Measurements from ENCODE around the gene TRAPPC3L.
A peak's percentile ranks its signal among the peaks of the same experiment; 100 is the strongest.

TRAPPC3L gene

DNA sequence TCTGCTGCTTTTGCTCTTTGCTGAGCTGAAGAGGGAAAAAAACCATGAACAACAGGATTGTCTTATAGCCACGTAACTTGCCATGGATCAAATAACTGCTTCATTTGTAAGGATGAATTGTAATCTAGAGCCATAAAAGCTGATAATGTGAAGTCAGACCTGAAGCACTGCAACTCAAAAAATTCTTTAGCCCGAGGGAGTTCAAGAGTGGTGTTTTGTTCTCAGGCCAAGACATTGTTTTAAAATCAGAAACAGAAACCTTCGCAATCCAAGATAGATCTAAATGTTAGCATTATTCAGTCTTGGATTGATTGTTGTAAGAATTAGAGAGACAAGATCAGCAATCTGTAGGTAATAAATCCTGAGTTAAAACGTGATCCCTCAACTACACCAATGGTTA lies at the start of gene TRAPPC3L:
Gene TRAPPC3L (minus strand): TSS at position 34 of the 400 bp plus-strand sequence. CDS start 170 bp downstream, outside the sequence.
- DNase-seq, result no peak

DNA sequence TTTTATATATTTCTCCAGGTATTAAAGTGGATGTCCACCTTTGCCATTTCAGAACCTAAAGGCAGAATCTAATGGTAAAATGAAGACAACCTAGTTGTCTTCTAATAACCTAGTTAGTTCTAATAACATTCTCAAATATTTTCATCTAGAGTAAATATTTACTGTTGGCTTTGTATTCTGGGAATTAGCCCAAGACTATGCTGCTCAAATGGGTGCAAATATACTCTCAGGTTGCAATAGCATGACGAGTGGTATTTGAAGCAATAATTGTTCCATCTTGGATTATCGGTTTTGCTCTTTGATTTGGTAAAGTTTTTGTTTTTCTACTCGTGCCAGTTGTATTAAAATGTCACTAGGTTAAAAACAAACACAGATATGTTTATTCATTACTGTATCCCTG lies 49.8 kb upstream of the TRAPPC3L start:
- DNase-seq, result no peak

DNA sequence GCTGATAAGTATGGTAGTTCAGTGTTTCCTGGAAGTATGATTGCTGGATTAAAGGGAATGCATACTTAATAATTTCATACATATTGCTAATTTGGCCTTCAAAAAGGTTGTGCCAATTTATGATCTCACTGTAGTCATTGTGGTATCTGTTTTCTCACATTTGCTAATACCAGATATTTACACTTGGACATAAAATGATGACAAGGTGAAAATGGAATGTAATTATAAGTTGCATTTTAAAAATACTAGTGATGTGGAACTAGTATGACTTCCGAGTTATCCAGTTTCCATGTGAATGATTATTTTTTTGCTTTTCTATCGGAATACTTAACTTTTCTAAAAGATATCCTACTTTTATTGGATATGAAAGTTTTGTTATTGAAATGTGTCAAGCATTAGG lies 41.3 kb upstream of the TRAPPC3L start:
- no peak for DNase-seq

DNA sequence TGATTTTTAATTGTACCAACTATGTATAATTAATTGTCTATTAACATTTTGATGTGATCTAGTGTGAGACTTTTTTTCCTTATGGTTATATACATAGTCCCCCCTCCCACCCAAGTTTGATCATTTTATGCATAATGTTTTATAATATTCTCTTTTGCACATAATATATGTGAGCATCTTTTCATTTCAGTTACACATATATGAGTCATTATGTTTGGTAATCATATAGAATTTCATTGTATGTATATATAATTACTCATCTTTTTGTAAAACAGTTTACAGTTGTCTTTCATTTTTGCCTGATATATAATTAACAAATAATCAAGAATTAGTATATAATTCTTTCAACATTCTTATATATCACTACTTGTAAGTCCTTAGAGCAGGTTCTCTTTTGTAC lies 40.8 kb upstream of the TRAPPC3L start:
- no peak for DNase-seq

DNA sequence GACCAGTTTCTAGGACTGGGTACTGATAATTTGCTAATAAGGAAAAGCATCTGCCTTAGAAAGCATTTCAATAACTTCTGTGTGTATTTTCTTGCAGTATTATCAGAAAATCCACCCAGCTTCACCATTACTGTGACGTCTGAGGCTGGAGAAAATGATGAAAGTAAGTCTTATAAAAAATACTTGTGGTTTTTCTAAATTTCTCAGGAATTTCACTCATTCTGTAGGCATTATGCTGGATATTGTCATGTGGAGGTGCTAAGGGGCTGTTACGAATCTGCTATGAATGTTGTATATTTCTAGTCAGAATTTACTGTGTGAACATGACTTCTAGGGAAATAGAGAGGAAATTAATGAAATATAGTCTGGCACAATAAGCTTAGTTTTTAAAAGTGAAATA lies 34.7 kb upstream of the TRAPPC3L start:
- no peak for DNase-seq

DNA sequence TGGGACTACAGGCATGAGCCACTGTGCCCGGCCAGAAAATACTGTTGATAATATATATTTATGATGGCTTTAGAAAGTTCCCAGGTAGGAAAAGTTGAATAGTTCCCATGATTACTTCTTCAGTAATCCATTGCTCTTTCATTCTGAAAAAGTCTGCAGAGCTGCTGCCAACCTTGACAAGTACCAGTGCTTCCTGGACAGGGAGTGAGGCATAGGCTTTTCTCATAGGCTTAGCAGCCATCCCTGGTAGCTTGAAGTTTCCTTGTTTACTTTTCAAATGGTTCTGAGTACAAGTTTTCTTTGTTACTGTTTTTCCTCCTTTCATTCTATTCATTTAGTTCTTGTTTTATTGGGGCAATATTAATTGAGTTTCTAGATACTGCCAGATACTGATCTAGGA lies 33.7 kb upstream of the TRAPPC3L start:
- DNase-seq, result no peak

DNA sequence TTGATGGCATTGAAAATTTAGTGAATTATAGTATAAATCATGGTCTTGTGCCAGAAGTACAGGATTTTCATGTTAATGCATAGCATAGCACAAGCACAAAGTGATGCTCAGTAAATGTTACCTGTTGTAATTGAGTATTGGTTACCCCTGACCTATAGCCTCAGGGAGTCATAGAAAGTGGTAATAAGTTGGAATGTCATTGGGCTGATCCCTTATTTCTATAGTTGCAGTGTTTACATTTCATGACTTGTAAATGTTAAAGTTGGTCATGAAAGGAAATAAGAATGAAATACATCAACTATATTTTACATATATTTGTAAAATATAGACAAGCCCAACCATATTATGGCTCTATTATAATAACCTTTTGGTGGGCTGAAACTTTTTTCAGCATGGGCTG lies 32.9 kb upstream of the TRAPPC3L start:
- DNase-seq, result no peak

DNA sequence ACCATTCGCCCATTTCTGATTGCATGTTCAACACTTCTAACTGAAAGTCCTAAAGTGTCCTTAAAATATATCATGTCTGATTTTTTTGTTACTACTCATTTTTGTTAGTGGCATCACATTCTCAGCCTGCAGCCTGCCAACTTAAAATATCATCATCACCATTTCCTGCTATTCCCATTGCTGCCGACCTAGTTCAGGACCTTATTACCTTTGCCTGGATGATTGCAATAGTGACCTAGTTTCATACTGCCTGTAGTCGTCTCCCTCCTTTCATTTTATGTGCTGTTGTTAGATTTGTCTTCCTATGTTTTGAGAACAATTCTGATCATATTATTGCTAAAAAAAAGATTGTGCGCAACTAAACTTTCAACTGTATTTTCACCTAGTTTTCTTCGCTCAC lies 32.0 kb upstream of the TRAPPC3L start:
- DNase-seq, result no peak

DNA sequence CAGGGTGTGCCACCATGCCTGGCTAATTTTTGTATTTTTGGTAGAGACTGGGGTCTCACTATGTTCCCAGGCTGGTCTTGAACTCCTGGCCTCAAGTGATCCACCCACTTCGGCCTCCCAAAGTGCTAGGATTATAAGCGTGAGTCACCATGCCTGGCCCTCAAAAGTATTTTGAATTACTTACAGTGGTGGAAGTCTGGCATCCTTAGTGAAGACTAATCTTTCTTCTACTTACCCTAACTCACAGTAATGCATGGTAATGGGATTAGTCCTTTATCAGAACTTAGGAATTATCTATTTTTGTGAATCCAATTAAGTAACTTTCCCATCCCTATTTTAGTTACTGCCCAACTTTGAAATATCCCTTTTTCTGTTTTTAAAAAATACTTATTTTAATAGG lies 29.7 kb upstream of the TRAPPC3L start:
- DNase-seq, result no peak

DNA sequence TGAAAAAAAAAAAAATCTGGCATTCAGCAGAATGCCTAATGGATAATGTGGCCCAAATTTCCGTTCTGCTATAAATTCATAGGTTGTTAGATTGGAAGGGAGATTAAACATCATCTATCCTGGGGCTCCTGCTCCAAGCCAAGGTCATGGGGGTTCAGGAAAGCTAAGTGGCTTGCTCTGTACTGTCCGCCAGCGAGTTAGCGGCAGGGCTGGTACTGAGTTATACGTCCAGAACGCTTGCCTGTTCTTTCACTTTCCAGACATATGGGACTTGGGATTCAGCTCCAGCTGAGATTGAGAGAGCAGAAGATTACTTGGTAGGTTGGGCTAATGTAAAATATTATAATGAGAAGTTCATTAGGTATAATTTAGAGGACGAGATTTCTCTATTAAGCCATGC lies 26.7 kb upstream of the TRAPPC3L start:
- peak; percentile 69 for DNase-seq

DNA sequence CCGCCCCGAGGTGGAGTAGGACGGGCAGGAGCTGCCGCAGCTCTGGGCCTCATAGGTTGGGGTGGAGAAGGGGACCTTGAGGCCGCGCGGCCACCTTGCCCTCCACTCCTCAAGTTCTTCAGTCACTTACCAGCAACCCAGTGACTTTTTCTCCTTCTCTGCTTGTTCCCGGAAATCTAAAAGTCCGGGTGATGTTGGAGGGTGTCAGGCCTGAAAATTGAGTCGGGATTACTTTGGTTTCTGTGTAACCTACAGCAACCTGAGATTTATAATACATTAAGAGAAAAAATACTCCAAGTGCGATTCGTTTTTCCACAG lies 26.2 kb upstream of the TRAPPC3L start:
- DNase-seq, result no peak

DNA sequence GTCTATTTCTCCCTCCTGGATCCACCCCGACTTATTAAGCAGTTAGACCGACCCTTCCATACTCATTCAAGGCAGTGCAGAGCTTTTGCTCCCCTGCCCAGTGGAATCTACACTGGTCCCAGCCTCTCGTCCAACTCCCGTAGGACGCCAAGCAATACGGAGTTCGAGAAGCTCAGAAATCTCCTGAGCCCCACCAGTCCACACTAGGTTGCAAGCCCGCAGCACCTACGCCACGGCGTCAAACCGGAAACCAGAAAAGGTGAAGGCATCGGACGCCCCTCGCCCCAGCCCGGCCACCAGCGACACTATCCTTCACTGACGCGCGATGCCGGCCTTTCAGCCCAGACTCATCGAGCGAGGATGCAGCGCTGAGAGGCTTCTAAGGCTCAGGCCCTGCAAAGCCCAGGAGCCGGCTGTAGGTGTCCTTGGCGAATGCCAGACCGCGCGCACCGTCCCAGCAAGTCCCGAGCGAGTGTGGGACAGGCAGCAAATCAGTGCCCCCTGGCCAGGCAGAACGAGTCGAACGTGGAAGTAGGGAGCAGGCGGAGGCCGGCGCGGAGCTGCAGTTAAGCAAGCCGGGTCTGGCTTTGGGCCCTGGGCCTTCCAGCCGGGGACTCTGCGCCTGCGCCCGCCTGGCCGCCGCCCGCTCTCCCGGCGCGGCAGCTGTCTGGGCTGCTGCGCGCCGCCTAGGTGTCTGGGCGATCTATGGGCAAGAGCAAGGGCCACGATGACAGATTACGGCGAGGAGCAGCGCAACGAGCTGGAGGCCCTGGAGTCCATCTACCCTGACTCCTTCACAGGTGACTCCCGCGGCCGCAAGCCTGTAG lies 25.6 kb upstream of the TRAPPC3L start, which contains the start of gene RWDD1:
Gene RWDD1 (plus strand): TSS at position 649 of the 827 bp plus-strand sequence. CDS start 79 bp downstream, at position 728.
- DNase-seq, result peak; percentile 99

DNA sequence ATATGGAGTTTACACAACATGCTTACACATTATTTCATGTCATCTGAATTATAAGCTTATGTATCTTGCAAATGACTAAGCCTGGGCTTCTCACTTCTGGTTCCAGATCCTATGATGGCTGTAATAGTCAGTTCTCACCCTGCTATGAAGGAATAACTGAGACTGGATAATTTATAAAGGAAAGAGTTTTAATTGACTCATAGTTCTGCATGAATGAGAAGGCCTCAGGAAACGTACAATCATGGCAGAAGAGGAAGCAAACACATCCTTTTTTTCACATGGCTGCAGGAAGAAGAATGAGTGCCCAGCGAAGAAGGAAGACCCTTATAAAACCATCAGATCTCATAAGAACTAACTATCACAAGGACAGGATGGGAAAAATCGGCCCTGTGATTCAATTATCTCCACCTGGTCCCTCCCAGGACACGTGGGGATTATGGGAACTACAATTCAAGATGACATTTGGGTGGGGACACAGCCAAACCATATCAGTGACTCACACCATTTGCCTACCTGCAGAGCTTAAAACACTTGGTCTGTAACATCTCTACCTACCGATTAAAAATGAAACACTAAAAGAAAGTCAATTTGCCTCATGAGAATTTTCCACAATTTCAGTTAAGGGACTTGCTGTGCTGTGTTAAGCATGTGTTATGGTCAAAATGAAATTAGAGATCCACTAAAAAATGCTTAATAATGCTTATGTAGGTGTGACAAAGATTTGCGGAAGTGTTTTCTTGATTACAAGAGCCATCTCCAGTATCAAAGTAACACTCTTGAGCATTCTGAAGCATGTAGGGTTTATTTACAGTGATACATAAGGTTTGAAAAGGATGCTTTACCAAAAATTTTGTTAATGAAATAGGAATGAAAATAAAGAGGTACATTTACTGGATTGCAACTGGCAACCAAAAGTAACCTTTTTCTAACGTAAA lies 23.6 kb upstream of the TRAPPC3L start:
- peak; percentile 51 for DNase-seq

DNA sequence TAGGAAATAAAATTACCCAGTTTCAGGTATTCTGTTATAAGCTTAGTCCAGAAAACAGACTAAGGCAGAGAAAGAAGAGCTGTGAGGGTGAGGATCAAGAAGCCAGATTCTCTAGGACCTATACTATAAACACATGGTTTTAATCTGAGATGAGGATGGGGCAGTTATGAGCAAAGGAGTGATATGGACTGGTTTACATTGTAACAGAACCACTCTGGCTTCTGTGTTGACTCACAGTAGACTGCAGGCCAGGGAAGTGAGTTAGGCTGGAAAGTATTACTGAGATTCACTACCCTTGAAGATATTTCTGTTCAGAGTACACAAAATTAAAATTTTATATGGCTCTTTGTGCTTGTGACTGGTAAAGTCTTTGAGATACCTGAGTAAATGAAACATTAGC lies 22.6 kb upstream of the TRAPPC3L start:
- no peak for DNase-seq

DNA sequence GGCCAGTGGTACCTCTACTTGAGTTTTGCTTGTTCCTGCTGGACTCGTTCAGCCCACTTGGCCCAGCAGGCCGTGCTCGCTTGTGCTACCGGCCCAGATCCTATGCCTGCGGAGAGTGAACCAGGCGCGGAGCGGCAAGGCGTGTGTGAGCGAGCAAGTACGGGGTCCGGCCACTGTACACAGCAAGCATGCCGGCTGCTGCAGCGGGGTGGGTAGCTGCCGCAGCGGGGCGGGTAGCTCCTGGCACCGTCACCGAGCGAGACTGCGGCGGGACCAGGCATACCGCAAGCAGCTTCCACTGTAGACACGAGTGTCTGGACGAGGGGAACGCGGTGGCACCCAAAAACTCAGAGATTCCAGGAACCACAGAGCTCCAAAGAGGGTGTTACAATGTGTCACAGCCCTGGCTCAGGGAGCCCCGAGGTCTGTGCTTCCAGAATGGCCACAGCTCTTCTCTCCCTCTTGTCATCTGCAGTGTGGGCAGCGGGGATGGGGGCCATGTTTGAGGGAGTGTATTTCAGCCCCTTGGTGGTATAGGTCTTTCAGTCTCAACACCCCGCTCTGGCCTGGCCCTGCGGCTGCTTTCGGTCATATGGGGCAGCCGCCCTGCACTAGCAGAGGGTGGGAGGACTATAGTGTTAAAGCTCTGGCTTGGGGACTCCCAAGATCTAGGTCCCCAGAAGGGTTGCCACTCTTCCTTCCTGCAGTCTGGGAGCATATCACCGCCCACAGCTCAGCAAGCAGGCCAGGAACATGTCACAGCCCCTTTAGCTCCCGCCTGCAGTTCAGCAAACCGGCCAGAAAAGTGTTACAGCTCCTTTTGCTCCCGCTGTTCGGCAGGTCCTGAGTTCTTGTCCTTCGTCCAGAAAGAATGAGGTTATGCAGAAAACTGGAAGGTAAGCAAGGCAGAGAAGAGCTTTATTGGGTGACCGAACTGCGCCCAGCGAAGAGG lies 19.7 kb upstream of the TRAPPC3L start:
- no peak for DNase-seq

DNA sequence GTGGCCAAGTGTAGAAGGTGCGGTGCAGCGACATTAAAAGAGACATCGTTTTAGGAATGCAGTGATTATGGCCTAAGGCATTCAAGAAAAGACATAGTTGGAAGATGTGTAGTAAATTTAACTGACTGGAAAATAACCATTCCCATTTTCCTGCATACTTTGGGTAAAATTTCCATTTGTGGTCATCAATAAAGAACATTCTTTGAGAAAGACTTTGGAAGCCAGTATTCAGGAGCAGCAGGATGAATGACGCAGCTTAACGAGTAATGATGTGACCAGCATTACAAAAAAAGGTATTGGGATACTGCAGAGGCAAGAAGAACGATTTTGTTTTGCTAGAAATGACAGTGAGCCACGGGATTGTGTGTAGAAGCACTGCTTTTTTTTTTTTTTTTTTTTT lies 18.8 kb upstream of the TRAPPC3L start:
- DNase-seq, result no peak

DNA sequence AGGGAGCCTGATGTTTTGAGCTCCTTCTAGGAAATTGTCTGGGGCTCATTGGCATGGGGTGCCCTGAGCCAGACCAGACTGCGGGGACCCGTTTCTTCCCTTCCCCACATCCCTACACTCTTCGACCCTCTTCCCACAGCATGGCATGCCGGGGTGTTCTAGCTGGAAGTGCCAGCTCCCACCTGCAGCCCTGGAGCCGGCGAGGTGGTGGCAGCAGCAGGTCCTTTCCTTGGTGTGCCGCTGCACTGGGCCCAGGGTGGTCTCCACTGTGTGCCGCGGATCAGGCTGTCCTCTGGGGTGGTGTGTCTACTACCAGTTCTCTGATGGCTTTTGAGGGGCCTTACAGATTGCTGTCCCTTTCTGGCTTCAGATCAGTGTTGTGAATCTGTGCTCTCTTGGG lies 18.3 kb upstream of the TRAPPC3L start:
- no peak for DNase-seq

DNA sequence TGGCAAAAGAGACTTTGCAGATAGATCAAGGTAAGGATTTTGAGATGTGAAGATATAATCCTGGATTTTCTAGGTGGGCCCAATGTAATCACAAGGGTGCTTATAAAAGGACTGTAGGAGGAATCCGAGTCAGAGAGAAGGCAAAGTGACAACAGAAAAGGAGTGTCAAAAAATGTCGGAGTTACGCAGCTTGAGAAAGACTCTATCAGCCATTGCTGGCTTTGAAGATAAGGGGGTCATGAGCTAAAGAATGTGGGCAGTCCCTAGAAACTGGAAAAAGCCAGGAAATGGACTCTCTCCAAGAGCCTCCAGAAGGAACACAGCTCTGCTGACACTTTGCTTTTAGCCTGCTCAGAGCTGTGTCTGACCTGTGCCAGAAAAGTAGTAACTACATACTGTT lies 17.1 kb upstream of the TRAPPC3L start:
- DNase-seq, result no peak

DNA sequence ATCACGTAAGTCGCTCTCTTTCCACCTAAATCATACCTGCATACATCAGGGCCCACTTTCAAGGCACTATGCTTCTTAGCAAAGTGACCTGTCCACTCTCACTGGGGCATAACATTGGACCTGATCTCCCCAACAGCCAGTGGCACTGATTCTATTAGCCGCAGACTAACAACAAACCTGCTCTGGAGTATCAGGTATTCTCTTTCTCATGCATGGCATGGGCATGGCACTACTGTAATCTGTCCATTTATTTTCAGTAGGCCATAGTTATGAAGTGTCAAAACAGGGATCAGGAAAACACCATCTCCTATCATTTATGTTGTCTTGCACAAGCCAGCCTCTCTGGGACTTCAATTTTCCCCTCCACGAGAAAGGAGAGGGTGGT lies 16.5 kb upstream of the TRAPPC3L start:
- DNase-seq, result no peak

DNA sequence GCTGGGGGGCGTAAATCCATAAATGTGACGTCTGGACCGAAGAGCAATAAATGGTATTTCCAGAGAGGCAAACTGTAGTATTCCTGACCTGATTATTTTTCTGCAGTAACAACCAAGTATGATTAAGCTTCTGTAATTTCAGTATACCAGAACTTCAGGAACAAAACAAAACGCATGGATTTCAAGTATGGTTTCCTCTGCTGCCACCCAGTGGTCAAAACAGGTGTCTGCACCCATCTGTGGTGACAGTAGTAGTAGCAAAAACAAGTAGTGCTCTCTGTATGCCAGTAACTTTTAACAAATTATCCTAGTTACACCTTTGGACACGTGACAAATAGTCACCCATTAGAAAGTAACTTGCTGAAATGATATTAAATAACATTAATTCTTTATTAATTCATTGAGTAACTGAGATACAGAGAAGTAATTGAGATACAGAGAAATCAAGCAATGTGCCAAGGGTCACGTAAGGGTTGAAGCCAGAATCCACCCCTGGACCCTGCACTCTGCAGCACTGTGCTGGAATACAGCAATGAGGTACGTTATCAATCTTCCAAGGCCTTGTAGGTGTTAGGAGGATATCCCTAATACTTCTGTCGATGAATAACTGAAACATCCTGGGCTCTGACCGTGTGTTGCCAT lies 16.0 kb upstream of the TRAPPC3L start:
- peak; percentile 81 for DNase-seq

DNA sequence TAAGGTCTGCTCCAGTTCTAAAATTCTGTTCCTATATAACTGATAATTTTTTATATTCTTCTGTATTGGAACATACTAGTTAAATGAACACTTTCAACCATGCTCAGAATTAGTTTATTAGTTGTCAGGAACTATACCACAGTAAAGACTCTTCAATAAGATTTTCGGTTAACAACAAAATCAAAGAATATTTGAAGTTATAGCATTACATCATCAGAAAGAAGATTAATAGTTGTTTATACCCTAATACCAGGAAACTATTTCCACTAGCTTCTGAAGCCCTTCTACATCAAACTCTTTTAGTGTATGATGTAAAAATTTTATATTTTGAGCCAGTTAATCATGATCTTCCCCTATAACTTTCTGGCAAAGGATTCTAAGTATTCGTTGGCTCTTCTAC lies 14.6 kb upstream of the TRAPPC3L start:
- no peak for DNase-seq

DNA sequence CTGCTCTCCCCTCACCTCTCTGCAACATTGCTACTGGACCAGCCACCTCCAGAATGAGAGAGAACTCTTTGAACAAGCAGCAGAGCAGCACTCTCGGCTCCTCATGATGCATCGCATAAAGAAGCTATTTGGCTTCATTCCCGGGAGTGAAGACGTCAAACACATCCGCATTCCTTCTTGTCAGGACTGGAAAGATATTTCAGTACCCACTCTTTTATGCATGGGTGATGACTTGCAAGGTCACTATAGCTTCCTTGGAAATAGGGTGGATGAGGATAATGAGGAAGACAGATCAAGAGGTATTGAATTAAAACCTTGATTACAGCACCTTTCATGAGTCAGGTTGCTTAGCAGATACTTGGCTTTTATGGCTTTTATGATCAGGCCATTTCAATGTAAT lies 12.4 kb upstream of the TRAPPC3L start:
- DNase-seq, result no peak
